Measurements from ENCODE around the gene CERKL.

Gene CERKL

DNA sequence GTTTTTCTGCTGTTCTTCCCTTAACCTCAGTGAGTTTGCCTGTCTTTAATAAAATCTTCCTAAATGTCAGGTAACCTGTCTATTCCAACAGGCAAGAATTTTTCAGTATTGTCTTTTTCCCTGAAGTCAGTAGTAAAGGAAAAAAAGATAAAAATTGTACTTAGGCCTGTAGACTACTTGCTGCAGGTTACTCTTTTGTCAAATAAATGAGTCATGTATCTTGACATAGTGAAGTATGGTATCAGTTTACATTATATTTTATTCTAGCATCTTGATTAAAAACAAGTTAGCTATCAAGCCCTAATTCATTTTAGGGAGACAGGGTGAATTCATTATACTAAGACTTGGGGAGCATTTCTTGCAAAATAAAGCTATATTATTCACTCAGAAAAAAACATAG lies 139.9 kb downstream of the CERKL start:
- DNase-seq (ENCODE audit: low read depth) = no peak

DNA sequence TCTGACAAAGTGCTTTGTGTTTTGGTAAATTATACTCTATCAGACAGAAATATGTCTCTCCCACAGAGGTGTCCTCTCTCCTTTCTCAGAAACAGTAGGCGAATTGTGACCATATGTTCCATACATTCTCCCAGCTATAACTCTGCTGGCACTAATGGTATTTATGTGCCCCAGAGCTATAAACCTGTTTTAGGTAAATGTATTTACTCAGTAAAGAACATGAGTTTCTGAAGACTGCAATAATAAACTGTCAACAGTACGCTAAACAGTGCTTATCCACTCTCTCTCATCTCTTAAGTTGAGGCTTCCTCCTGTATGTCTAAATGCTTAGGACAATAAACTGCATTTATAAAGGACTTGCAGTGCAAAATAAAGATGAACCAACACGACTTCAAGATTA lies 141.2 kb downstream of the CERKL start:
- no peak for DNase-seq (ENCODE audit: low read depth)

DNA sequence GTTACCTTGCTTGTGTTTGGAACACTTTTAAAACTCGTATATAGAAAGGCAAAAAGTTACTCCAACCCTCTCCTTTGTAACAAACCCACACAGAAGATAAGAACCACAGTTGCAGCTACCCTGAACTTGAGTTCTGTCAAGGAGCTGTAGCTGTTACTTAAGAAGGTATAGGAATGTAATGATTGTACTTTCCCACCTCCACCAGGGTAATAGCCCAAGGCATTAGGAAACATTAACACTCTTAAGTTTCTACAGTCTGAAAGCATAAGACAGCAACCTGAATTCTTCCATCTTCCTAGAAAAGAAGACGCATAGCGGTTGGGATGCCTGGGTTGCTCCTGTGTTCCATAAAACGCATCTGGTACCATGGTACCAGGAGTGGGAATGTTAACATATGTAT lies 156.7 kb downstream of the CERKL start:
- no peak for DNase-seq (ENCODE audit: low read depth)

DNA sequence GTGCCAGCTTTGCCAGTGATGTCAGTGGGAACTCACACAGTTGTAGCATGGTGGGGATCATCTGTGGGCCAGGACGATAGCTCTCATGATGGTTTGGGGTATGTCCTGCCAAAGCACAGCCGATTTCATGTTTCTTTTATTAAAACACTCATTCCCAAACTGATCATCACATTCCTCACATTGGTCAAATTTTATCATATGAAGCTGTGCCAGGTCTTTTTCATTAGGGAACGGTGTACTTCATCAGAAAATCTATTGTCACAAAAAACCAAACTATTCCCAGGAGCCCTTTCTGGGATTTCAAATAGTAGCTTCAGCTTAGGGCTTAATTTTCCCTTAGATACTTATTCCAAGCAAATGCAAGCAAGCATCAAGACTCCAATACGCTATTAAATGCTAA lies 157.7 kb downstream of the CERKL start:
- DNase-seq (ENCODE audit: low read depth) = no peak
